Measurements from ENCODE around the gene FAM216B.
"Not testable (repeated sequence)": the region's sequence is repeated elsewhere in the genome, so short reads cannot be mapped to it uniquely, and the experiment has no call there.

FAM216B gene

DNA sequence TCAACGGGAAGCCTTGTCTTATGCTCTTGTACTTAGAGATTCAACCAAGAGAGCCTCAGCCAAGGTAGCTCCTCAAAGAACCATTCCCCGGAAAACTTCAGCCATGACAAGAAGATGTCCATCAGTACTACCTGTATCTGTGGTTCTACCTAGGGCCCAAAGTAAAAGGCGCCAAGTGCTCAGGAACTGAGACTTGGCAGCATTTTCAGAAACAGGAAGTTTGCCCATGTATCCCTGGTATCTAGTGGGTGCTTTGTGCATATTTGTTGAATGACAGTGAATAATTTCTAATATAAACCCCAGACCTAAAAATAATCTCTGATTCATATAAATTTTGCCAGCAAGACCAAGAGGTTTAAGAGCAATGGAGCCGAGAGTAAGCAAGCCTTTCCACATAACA is 7.2 kb downstream of the FAM216B start:
- no peak for DNase-seq

DNA sequence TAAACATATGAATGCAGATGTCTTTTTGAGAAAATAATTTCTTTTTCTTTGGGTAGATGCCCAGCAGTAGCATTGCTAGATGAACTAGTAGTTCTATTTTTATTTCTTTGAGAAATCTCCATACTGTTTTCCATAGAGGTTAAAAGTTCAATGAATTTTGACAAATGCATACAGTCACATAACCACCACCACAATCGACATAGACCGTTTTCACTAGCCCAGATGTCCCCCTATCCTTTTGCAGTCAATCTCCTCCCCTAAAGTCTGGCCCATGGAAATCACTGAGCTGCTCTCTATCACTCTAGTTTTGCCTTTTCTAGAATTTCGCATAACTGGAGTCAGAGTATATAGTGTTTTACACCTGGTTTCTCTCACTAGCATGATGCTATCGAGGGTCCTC is 10.8 kb downstream of the FAM216B start:
- DNase-seq = no peak

DNA sequence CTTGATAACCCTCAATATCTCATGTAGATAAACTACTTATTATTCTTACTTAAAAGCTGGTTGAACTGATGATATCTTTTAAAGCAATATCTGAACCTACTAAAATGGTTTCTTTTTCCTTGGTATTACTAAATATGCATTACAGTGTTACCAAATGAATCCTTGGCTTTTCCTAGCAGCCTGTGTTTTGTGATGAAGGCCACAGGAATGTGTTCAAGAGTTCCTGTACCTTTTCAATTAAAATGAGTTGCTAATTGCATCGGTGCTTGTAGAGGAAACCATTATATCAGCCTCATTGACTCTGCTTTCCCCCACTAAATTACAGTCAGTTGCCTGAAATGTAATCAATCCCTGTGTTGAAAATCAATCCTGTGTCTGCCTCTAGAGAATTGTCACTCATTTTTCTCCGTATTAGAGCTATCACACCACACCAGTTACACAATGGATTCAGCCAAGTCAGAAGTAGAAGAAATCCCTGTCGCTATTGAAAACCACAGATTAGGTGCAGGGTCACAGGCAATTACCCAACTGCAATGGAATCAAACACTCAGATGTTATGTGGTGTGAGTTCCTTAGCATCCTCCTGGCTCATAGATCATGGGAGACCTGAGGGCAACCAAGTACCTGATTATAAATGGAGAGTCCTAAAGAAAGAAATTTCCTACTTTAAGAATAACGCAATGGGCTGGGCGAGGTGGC is 13.3 kb downstream of the FAM216B start:
- no peak for DNase-seq

DNA sequence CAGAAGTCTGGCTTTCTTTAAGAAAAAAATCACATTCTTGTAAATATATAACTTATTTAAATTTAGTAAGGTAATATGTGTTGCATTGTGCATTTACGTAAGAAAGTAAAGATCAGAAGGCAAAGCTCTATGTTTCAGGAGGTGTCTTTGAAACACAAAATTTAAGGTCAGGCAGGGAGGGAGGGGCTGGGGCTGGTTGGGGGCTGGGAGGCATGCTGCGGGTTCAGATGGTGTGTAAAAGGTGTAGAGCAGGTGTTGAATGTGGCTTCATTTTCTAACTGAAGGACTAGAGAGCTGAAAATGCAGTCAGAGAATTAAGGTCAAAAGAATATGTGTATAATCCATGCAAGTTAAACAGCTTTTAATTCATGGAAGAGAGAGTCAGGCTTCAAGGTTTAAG is 14.3 kb downstream of the FAM216B start:
- DNase-seq = no peak

DNA sequence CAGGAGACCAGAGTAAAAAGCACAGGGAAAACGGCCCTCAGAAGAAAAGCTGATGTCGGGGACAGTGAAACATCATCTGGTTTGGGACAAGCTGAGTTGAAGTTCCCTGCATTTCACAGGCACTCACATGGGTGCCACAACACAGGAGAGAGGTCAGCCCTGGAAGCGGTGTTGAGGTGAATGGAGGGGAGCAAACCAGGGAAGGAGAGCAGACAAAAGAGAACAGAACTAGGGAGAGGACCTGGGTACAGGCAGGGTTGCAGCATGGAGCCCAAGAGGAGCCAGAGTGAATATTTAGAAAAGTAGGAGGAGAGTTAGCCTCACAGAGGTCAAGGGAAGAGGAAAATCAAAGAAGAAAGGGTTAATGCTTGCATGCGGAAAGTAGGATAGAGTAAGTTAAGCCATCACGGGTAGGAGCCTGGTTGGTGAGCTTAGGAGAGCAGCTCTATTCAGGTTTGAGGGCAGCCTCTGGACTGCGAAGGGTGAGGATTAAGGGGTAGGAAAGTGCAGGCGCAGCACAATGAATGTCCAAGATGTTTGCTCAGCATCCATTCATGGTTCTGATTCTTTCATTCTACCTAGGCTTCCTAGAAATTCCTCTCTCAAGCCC is 15.5 kb downstream of the FAM216B start:
- no peak for DNase-seq

DNA sequence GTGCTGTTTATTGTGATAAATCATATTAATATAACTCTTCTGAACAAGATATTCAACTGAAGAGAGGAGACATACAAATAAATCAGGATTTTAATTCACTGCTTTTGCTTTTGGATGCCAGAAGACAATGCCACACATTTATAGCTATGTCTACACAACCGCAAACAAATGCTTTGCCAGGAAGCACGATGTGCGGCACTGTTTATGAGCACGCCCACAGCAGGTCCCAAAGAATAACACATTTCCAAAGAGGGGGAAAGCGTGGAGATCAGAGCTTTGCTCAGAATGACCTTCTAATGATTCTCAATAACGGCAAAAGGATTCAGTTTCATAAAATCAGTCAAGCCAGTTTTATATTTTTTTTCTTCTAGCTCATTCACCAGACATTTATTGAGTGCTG is 16.7 kb downstream of the FAM216B start:
- DNase-seq = no peak

DNA sequence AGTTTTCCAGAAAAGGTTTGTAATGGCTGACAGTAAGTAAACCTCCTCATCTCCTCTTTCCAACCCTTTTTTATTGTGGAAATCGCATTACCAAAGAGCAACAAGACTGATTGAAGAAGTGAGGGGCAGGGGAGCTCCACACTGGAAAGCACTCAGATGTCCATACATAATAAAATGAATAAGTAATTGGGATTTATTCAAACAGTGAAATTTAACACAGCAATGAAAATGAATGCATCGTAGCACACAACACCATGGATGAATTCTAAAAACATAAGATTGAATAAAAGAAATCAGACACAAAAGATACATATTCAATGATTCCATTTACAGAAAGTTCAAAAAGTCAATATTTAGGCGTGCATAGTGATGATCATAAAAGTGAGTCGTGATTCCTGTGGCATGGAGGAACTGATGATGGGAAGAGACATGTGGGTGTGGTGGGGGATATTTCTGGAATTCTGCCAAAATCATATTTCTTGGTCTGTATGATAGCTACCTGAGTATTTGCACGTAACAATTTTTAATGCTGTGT is 18.8 kb downstream of the FAM216B start:
- no peak for DNase-seq

DNA sequence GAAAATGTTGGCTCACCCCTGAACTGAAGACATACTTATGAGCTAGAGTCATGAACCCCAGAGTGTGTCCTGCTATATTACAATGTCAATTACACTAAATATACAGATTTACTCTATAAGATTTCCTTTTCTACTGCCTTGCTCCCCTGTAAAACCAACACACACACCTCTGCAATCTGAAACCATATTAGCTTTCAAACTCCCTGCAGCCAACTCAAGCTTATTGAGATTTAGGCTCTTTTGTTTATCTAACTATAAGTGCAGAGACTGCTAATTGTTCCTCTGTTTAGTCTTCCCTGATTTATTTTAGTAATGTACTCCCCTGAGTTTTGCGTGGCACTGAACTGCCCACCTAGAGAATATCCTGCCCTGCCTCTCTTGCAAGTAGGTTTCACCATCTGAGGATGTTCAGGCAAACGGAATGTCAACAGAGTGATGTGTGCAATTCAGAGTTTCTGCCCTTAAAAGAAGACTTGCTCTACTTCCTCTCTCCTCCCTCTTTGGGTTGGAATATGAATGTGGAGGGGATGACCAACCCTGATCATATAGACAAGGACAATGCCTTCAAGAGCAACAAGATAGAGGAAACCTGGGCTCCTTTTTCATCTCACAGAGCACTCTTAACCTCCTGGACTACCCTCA is 22.3 kb downstream of the FAM216B start:
- DNase-seq = no peak

DNA sequence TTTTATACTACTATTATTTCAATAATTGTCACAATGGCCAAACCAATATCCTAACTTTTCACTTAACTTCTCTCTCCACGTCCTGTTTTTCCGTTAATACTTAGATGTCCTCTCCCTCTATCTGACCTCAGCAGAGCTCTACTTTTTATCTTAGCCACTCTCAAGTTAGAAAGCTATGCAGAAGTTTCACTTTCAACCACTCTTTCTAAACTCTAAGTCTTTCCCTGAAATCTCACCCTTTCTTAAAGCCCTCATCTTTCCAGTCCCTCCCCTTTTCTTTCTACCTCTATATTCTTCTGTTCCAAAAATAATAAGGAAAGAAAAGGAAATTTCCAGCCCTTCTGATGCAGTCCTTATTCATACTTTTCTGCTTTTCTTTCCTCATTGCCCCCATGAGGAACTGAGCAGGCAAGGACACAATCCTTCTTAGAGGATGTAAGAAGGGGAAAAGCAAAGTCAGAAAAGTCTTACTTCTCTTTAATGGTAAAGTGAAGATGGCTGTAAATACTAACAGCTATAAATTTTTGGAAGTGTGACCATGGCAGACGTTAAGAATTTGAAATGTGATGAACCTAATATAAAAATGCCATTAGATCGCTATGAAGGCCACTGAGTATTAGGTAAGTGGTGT is 23.0 kb downstream of the FAM216B start:
- no peak for DNase-seq

DNA sequence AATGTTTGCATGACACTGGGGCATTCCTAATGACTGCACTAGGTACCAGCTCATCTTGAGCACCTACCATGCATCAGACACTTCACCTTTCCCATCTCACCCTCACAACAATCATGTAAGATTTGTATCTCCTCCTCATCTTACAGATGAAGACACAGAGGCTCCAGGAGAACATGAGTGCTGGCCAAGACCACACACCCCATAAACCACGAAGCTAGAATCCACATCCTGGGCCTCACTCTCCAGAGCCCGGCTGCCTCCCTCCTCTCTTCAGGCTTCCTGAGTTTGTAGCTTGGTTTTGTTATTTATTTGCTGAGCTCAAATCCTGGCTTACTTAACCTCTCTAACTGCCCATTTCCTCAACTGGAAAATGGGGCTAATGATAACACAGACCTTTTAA is 25.9 kb downstream of the FAM216B start:
- DNase-seq = no peak

DNA sequence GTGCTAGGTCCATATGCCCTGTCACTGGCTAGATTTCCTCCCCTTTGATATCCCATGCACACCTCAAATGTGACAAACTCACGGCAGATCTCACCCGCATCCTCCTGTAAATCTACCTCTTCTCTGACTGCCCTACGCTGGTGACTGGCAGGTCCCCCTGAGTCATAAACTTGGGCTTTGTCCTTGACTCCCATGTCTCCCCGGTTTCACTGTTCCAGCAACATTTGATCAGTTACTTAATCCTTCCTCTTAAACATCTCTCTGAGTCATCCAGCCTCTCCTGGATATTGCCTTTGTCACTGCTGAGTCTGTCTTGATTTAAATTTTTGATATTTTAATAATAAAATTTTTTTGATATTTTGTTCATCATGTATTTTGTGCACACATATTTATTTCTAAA is 26.5 kb downstream of the FAM216B start:
- no peak for DNase-seq

DNA sequence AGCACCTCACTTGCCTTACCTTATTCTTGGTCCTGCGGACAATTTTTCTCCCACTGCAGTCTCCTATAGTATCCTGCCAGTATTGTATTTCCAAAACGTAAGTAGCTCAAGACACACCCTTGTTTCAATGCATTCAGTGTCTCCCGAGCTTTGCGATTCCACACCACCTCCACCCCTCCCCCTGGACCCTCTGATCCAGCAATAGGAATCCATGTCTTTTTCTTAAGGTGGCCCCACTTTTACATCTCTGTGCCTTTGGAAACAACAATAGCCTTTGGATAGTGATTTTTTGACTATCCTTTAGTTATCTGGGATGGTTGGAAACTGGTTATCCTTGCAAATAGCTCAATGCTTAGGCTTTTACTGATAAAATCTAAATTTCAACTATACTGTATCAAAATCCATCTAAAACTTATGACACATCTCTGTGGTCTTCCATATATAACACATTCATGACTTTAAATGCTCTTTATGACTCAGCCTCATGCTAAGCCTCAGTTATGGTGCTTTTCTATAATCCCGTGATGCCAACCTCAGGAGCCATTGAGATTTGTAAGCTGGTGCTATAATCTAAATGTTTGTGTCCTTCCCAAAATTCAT is 27.1 kb downstream of the FAM216B start:
- DNase-seq = no peak

DNA sequence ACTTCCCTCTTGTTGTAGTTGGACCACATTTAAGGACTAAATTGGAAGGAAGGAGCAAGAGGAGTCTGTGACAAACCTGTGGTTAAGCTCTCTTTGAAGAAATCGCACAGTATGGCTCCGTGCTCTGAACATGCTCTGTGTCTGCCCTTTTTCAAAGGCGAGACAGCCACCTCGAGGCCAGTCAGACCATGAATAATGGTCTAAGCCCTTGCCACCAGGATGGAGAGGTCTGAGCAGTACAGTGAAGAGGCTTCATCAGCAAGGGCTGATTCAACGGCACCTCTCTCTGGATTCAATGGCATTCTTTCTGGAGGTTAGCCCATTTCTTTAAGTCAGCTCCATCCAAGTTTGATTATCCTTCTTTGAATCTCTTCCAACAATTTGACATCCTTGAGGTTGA is 30.9 kb downstream of the FAM216B start:
- DNase-seq = no peak

DNA sequence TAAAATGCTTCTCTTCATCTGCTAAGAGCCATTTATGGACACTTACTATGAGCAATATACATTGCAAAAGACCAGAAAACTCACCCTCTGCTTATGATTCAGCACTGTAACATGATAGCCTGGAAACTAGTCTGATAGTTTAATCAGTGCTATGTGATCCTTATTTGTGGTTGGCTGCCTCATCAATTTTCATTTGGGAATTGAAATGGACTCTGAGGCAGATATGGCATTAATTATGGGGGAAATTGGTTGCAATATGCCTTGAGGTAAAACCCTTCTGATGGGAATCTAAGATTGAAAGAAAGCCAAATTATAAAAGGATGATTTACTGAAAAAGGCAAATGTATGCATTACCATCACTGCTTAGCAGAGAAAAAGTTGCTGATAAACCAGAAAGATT is 33.5 kb downstream of the FAM216B start:
- no peak for DNase-seq

DNA sequence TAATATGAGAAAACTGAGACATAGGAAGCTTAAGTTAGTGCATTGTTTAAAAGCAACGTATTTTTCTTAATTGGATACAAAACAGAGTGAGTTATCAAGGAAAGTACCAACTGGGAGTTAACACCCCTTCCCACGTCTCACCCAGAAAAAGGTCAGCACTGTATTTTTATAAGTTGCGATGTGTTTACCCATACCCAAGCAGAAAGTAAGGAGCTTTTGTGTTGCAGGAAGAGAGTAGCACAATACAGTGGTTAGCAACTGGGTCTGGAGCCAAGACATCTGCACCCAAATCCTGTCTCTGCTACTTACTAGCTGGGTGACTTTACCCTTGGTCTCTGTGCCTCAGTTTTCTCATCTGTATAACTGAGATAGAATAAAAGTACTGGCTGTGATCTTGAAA is 34.3 kb downstream of the FAM216B start:
- DNase-seq = no peak

DNA sequence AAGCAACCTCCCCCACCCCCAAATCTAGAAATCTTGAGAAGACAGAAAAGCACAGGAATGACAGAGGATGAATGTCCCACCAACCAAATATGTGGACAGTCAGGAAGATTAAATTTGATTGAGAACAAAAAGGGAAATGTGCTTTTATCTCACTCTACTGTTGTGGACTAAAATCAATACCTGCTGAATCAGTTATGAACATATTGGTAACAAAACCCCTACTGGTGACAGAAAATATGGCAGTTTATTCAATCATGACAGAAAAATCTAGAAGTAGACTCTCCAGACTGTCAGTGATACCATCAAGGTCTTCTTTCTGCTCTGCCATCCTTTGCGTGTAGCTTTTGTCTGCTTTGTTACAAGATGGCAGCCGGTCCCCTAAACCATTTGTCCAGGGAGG is 35.2 kb downstream of the FAM216B start:
- DNase-seq = no peak

DNA sequence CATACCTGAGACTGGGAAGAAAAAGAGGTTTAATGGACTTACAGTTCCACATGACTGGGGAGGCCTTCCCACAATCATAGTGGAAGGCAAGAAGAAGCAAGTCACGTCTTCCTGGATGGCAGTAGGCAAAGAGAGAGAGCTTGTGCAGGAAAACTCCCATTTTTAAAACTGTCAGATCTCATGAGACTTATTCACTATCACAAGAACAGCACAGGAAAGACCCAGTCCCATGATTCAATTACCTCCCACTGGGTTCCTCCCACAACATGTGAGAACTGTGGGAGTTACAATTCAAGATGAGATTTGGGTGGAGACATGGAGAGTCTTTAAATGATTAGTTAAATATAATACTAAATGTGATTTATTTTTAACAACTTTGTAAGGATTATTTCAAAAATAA is 38.3 kb downstream of the FAM216B start:
- not testable (repeated sequence) for DNase-seq

DNA sequence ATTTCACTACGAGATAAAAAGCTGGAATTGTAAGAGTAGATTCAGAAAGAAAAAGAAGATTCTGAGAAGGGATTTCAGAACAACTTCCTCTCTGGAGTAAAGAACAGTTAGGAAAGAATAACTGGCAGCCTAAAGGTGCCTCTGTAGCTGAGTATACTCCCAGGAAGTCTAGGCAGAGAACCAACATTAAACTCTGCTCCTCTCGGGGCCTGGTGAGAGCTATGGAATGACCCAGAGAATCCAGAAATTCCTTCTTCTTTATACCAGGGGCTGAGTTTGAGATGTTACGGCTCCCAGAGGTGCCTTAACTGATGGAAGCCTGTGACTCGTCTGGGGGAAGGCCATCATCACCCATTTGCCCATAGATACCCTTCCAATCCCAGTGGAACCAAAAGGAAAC is 39.1 kb downstream of the FAM216B start:
- DNase-seq = no peak

DNA sequence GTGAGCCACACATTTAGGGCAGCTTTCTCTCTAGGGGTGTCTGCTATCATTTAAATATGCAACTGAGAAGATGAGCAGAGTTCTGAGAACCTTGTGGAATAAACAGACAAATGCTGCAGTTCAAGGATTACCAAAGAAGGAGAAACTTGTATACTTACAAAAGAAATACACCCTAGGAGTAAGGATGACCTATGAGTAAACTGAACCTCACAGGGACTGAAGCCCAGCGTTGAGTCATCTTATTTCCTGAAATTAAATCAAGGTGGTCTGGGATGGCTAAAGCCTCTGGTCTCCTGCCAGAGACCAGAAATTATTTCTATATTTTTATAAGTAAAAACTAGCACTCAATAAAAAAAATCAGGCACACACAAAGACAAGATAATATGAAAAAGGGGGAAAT is 40.1 kb downstream of the FAM216B start:
- DNase-seq = no peak

DNA sequence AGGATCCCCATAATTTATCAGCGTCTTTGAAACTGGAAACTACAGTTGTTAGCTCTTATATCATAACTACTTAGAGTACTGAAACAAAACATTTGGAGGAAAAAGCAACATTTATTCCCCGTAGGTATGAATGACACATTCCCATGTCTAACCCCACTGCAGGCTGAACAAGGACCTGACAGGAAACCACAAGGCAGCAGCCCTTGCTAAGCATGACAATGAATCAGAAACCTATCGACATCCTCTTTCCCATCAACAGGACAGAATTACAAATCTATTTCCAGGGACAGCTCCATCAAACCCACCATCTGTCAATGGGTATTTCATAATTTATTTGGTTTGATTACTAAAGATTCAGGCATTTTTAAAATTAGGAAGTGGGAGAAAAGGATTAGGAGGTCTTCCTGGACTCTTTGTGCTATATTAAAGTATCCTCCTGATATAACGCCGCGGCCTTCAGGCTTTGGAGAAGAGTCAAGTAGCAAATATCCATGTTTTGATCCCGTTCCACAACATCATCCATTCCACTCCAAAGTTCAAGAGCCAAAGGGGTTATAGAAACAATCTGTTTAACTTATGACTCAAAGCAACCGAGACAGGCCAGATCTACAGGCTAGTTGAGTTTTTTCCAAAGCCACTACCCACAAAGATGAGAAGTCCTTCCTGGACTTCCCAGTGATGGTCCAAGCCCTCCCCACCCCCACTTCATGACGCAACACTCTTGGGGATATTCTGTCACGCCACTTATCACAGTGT is 51.1 kb downstream of the FAM216B start:
- no peak for DNase-seq

DNA sequence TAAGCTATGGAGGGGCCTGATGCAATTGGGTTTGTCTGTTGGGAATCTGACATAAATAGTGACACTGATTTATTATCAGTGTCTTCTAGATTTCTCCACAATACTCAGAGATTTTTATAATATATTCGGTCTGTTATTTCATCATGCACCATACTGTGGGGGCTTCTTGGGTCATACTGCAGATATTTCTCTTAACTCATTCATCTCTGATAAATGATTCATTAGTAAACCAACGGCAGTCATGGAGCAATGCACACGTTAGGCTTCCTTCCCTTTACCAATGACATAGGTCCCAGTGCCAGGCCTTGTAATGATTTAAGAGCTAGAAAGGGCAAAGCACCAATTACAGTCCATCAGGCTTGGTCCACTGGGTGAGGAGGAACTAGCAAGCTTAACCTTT is 53.6 kb downstream of the FAM216B start:
- DNase-seq = no peak

DNA sequence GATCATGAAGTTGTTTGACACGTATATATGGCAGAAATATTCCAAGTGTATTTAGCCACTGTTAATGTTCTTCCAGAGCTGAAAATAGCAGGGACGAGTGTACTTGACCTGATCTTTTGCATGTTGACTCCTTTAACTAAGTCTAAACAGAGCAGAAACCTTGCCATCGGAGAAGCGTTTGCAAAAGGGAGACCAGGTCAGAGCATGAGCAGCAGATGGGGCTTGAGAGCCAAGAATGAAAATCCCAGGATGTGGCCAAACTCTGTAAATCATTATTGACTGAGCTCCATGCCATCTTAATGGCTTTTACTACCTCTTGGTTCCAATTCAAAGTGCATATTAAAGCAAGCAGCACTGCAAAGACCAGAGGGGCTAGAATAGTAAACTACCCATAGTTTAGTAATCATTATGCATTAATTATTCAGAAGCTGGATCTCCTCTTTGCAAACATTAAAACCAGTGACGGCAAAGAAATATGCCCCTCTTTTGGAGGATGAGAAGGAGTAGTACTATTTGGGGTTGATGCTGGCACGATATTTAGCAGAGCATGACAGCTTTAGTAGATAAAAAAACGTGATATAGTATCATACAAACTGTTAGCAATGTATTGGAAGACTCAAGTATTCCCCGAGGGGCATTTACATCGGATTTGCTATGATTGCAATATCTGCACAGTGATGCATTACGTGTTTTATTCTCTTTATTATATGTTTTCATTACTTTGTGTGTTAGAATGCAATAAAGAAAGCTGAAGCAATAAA is 55.7 kb downstream of the FAM216B start:
- no peak for DNase-seq

All from stimulated activated CD4-positive, alpha-beta T cell treated with anti-CD3 and anti-CD28 coated beads, Interleukin-2, amount 100 ng/mL, for 48 hours (primary cell).